ENCODE measurements around the gene USP49. TPM values are rescaled to one million over a fixed set of nuclear protein-coding genes. Genes with fewer than 3 reads are reported as not detected.

Gene USP49
- total and polyA plus RNA-seq, 8 donors = 0.50 to 26.3 (median 4.6) TPM

DNA sequence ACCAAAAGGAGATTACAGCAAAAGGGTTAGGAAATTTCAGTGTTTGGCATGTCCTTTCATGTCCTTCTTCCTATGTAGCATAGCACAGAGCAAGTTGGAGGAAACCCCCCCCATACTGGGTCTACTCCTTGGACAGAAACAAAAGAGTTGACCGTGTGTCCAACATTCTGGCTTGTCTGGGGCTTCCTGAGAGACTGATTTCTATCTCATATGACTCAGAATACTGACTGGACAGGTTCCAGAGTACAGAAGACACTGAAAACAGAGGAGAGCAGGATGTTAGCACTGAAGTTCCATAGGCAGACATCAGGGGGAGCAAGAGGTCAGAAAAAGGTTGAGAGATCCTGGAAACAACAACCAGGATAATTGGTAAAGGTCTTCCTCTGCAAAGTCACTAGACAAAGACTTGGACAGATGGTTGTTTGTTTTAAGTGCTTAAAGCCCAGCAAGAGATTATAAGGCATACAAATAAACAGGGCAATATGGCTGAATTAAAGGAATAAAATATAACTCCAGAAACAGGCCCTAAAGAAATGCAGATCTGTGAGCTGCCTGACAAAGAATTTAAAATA is 48.4 kb downstream of the USP49 start:
- Histone ChIP-seq H3K4me3 (no peak overlapping the region), H3K27ac (peak overlapping the region in 1 of 5 donors; percentile 46), H3K9me3 (no peaks in the 10 kb centered on the region), H3K4me1 (peaks cover 0 to 13% (median 4%) of the 10 kb centered on the region in 4 donors), H3K36me3 (no peaks in the 10 kb centered on the region), H3K27me3 (no peaks in the 10 kb centered on the region)
- DNase-seq = peak; percentile 53 to 80
- WGBS, 5 donors = 0 to 6% (median 0%) methylated on average over 1 of the region's 1 CpG
- peak in 1 of 3 donors; percentile 63 for TF ChIP-seq POLR2AphosphoS5 (IDR thresholded peaks at IDR 0.05)
- TF ChIP-seq POLR2A (IDR thresholded peaks at IDR 0.05) = no peak
- peak in 5 of 7 experiments; percentile 64 to 76 (median 73) for TF ChIP-seq CTCF (IDR thresholded peaks at IDR 0.05)
- TF ChIP-seq EP300 (IDR thresholded peaks at IDR 0.05) = no peak
- intact Hi-C loops (cut with DNase I; ENCODE audit: low total_unique reads) = no loop called here

GRCh38 chr6:41843178-41843577 is 52.0 kb downstream of the USP49 start:
- Histone ChIP-seq H3K9me3 (no peaks in the 10 kb centered on the region), H3K4me3 (no peak overlapping the region), H3K4me1 (peaks cover 0 to 13% (median 4%) of the 10 kb centered on the region in 4 donors), H3K27me3 (no peaks in the 10 kb centered on the region), H3K36me3 (no peaks in the 10 kb centered on the region), H3K27ac (no peak overlapping the region)
- WGBS, 5 donors = 92 to 95% (median 94%) methylated on average over 9 of the region's 9 CpGs
- no peak for TF ChIP-seq EP300 (IDR thresholded peaks at IDR 0.05)
- no peak for TF ChIP-seq POLR2A (IDR thresholded peaks at IDR 0.05)
- no peak for TF ChIP-seq CTCF (IDR thresholded peaks at IDR 0.05)
- TF ChIP-seq POLR2AphosphoS5 (IDR thresholded peaks at IDR 0.05) = no peak
- DNase-seq = no peak
- intact Hi-C loops (cut with DNase I; ENCODE audit: low total_unique reads) = no loop called here

DNA sequence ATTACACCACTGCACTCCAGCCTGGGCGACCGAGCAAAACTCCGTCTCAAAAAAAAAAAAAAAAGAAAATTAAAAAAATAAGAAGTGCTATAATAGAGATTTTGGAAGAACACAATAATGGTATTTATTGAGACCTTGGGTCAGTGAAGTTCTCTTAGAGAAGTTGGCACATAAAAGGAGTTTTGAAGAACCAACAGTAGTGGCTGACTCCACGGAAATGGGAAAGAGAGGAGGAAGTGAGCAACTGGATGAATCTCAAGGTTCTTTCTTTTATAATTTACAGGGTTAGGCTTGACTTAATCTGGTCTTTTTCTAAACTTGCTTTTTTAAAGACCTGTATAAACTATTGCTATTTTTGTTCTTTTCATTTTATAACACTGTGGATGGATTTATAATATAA is 54.8 kb downstream of the USP49 start:
- Histone ChIP-seq H3K27me3 (no peaks in the 10 kb centered on the region), H3K27ac (no peak overlapping the region), H3K4me1 (no peaks in the 10 kb centered on the region), H3K4me3 (no peak overlapping the region), H3K9me3 (no peaks in the 10 kb centered on the region), H3K36me3 (no peaks in the 10 kb centered on the region)
- TF ChIP-seq POLR2AphosphoS5 (IDR thresholded peaks at IDR 0.05) (no peak), POLR2A (IDR thresholded peaks at IDR 0.05) (no peak), EP300 (IDR thresholded peaks at IDR 0.05) (no peak)
- 90 to 100% (median 94%) methylated on average over 4 of the region's 4 CpGs for WGBS, 5 donors
- DNase-seq = no peak
- intact Hi-C loops (cut with DNase I; ENCODE audit: low total_unique reads) = no loop called here

- intact Hi-C loops (cut with DNase I; ENCODE audit: low total_unique reads) = no loop called here
- WGBS, 5 donors = 89 to 97% (median 94%) methylated on average over 2 of the region's 2 CpGs
- H3K4me1 ChIP-seq = no peaks in the 10 kb centered on the region
Observed at GRCh38 chr6:41836660-41837052, 58.5 kb downstream of the USP49 start.

GRCh38 chr6:41836022-41836659 is 59.0 kb downstream of the USP49 start:
- H3K4me3 ChIP-seq = no peak overlapping the region
- H3K4me1 ChIP-seq = no peaks in the 10 kb centered on the region
- no peak for DNase-seq
- no peaks in the 10 kb centered on the region for H3K36me3 ChIP-seq
- 87 to 90% (median 87%) methylated on average over 5 of the region's 5 CpGs for WGBS, 5 donors
- H3K27ac ChIP-seq = no peak overlapping the region
- no peaks in the 10 kb centered on the region for H3K9me3 ChIP-seq
- intact Hi-C loops (cut with DNase I; ENCODE audit: low total_unique reads) = no loop called here
- TF ChIP-seq POLR2A (IDR thresholded peaks at IDR 0.05) (no peak), CTCF (IDR thresholded peaks at IDR 0.05) (no peak), POLR2AphosphoS5 (IDR thresholded peaks at IDR 0.05) (no peak), EP300 (IDR thresholded peaks at IDR 0.05) (no peak)
- no peaks in the 10 kb centered on the region for H3K27me3 ChIP-seq

More at GRCh38 chr6:41836660-41837052, 58.5 kb downstream of the USP49 start:
- H3K36me3 ChIP-seq = no peaks in the 10 kb centered on the region
- no peak overlapping the region for H3K4me3 ChIP-seq
- no peaks in the 10 kb centered on the region for H3K27me3 ChIP-seq
- DNase-seq = no peak
- TF ChIP-seq EP300 (IDR thresholded peaks at IDR 0.05) = no peak
- H3K27ac ChIP-seq = no peak overlapping the region
- no peaks in the 10 kb centered on the region for H3K9me3 ChIP-seq

All from stomach (tissue), 9 donors.